ENCODE data around the gene CCDC12.

- TF ChIP-seq CTCF (IDR thresholded peaks at IDR 0.05) (no peak), POLR2A (IDR thresholded peaks at IDR 0.05) (no peak)
Observed at GRCh38 chr3:46981932-46982471, 5.5 kb upstream of the CCDC12 start.
